ENCODE data around the gene SLF2.

Gene SLF2

GRCh38 chr10:100963826-100964225, 51.1 kb downstream of the SLF2 start:
- no peak overlapping the region for H3K27ac ChIP-seq
- TF ChIP-seq, protein P1, sequence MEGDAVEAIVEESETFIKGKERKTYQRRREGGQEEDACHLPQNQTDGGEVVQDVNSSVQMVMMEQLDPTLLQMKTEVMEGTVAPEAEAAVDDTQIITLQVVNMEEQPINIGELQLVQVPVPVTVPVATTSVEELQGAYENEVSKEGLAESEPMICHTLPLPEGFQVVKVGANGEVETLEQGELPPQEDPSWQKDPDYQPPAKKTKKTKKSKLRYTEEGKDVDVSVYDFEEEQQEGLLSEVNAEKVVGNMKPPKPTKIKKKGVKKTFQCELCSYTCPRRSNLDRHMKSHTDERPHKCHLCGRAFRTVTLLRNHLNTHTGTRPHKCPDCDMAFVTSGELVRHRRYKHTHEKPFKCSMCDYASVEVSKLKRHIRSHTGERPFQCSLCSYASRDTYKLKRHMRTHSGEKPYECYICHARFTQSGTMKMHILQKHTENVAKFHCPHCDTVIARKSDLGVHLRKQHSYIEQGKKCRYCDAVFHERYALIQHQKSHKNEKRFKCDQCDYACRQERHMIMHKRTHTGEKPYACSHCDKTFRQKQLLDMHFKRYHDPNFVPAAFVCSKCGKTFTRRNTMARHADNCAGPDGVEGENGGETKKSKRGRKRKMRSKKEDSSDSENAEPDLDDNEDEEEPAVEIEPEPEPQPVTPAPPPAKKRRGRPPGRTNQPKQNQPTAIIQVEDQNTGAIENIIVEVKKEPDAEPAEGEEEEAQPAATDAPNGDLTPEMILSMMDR (conservative IDR thresholded peaks at IDR 0.05): no peak

- TF ChIP-seq, protein P1 (conservative IDR thresholded peaks at IDR 0.05): no peak
Measured at GRCh38 chr10:100965820-100966219, 53.1 kb downstream of the SLF2 start.

GRCh38 chr10:100966887-100967286, 54.1 kb downstream of the SLF2 start:
- TF ChIP-seq, protein P1 (conservative IDR thresholded peaks at IDR 0.05): no peak

More at GRCh38 chr10:100965820-100966219, 53.1 kb downstream of the SLF2 start:
- H3K27ac ChIP-seq: no peak overlapping the region

DNA sequence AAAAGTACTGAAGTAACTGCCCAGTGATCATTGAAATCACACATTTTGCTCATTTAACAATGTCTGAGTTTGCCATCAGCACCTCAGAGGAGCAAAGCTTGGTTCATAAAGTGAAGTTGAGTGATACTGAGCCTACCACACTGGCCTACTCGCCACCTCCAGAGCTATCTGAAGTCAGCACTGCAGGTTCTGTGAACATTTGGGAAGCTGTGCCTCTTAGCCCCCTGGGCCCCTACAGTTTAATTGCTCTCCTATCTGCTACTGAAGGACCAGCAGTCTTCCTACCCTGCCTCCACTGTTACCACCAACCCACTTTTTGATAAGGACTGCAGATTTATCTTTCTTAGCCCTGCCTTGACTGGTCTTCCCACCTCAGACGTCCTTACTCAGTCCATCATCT, 54.6 kb downstream of the SLF2 start:
- H3K27ac ChIP-seq: no peak overlapping the region
- TF ChIP-seq, protein P1 (conservative IDR thresholded peaks at IDR 0.05): no peak

More at GRCh38 chr10:100966887-100967286, 54.1 kb downstream of the SLF2 start:
- H3K27ac ChIP-seq: no peak overlapping the region

GRCh38 chr10:100968062-100968736, 55.4 kb downstream of the SLF2 start:
- TF ChIP-seq, protein P1 (conservative IDR thresholded peaks at IDR 0.05): no peak
- H3K27ac ChIP-seq: no peak overlapping the region

DNA sequence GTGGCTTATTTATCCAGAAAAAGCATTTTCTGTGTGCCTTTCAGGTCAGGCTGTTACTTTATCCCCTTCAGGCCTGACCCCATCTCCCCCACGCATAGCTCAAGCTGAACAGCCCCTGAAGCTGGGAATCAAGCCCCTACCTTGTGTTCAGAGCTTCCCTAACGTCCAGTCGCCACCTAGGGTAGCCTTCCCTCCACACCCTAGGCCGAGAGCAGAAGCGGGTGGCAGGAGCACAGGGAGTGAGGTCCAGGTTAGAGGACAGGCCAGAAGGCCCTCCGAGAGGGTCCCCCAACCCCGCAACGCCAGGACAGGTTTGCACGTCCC, 56.1 kb downstream of the SLF2 start:
- TF ChIP-seq, protein P1 (conservative IDR thresholded peaks at IDR 0.05): no peak
- no peak overlapping the region for H3K27ac ChIP-seq

DNA sequence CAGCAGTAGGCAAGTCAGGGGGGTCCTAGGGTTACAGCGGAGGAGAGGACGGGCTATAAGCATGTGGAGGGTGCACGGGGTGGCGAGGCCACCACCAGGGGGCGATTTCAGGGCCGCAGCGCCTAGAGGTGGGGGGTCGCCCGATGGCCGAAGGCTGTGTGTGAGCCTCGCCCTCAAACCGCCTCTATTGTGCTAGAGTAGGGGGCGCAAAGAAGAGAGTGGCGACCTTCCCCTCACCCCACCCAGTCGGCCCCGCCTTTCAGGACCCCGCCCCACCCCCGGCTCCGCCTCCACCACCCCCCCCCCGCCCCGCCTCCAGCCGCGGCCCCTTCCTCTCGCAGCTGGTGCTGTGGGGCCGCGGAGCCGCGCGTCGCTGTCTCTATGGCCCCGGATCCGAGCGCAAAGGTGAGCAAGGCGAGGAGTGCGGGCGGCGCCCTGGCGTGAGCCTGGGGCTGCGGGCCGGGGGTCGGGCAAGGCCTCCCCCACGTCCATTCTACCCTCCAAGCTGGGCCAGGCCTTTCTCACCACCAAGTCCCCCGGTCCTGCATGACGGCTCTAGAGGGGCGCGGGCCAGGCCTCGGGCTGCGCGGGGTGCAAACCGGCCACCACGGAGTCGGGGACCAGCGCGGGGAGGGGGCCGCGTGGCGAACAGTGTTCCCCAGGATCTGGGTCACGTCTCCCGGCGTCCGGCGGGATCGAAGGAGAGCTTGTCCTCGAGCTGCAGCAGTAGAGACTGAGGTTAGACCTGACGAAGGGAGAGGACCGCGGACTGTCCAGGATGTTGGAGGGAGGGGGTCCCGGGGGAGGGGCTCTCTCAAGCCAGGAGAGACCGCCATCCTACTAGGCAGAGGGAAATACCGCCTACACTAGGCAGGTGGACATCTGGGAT, 56.7 kb downstream of the SLF2 start, which contains the start of gene SEMA4G:
TSS of gene SEMA4G (plus strand) at position 318 of the 889 bp plus-strand sequence. CDS start 3,409 bp downstream, outside the sequence.
- H3K27ac ChIP-seq: no peak within 1 kb of the TSS
- TF ChIP-seq, protein P1 (conservative IDR thresholded peaks at IDR 0.05): peak; percentile 36; the same call in 1 of the 2 replicates

All from VCaP (cell line).